GM23248 (cell line): ENCODE results near the gene SPTLC3. TPM values are rescaled to one million over a fixed set of nuclear protein-coding genes. Genes with fewer than 3 reads are reported as not detected.

Experiments
- DNase-seq: peaks from one replicate; pipeline ENCODE4 v3.0.0-alpha.2; 2015
- H2AFZ ChIP-seq: fragments of 200-600 bp; sonication (generic); 2 replicates; pipeline ENCODE4 v1.6.1; 2016; ENCODE audit warnings: antibody characterized with exemption
- H3F3A ChIP-seq: fragments of 200-600 bp; sonication (generic); 2 replicates; pipeline ENCODE4 v1.6.1; 2016; ENCODE audit warnings: mild to moderate bottlenecking, antibody characterized with exemption, mixed run types; ENCODE audit not compliant: insufficient read depth
- H3K27ac ChIP-seq: fragments of 200-600 bp; sonication (generic); 2 replicates; pipeline ENCODE4 v1.5.1; 2016; ENCODE audit warnings: mild to moderate bottlenecking
- H3K27me3 ChIP-seq: fragments of 200-600 bp; sonication (generic); replicated peaks from 2 replicates; pipeline ENCODE4 v1.6.1; 2016; ENCODE audit warnings: mild to moderate bottlenecking; ENCODE audit not compliant: insufficient read depth
- H3K36me3 ChIP-seq: fragments of 200-600 bp; sonication (generic); 2 replicates; pipeline ENCODE4 v1.6.1; 2016; ENCODE audit warnings: low read depth, mild to moderate bottlenecking
- H3K4me1 ChIP-seq: fragments of 200-600 bp; sonication (generic); 2 replicates; pipeline ENCODE4 v1.6.1; 2016; ENCODE audit warnings: mild to moderate bottlenecking; ENCODE audit not compliant: insufficient read depth
- H3K4me2 ChIP-seq: fragments of 200-600 bp; sonication (generic); one replicate; pipeline ENCODE4 v1.6.1; 2016; ENCODE audit warnings: mild to moderate bottlenecking; ENCODE audit not compliant: unreplicated experiment
- H3K4me3 ChIP-seq: fragments of 200-600 bp; sonication (generic); 2 replicates; pipeline ENCODE4 v1.5.1; 2016; ENCODE audit warnings: mild to moderate bottlenecking
- H3K79me2 ChIP-seq: fragments of 200-600 bp; sonication (generic); 2 replicates; pipeline ENCODE4 v1.6.1; 2016; ENCODE audit warnings: mild to moderate bottlenecking; ENCODE audit not compliant: insufficient read depth
- H3K9ac ChIP-seq: fragments of 200-600 bp; sonication (generic); 2 replicates; pipeline ENCODE4 v1.6.1; 2016; ENCODE audit warnings: mild to moderate bottlenecking
- H3K9me2 ChIP-seq: fragments of 200-600 bp; sonication (generic); 2 replicates; pipeline ENCODE4 v1.6.1; 2016; ENCODE audit warnings: mixed run types, mild to moderate bottlenecking, moderate library complexity; ENCODE audit not compliant: insufficient read depth
- H3K9me3 ChIP-seq: fragments of 200-600 bp; sonication (generic); one replicate; pipeline ENCODE4 v1.6.1; 2017; ENCODE audit warnings: low read depth
- H4K20me1 ChIP-seq: fragments of 200-600 bp; sonication (generic); 2 replicates; pipeline ENCODE4 v1.6.0; 2016; ENCODE audit not compliant: insufficient read depth
- EZH2 ChIP-seq: fragments of 200-600 bp; sonication (generic); IDR thresholded peaks from 2 replicates; pipeline ENCODE4 v1.6.1; 2018; ENCODE audit warnings: antibody characterized with exemption, mild to moderate bottlenecking; ENCODE audit not compliant: insufficient read depth, poor library complexity, severe bottlenecking
- EZH2phosphoT487 ChIP-seq: fragments of 200-600 bp; sonication (generic); IDR thresholded peaks from 2 replicates; pipeline ENCODE4 v1.6.1; 2018; ENCODE audit warnings: antibody characterized with exemption, moderate library complexity, mild to moderate bottlenecking, low read depth; ENCODE audit not compliant: insufficient read depth
- WGBS, 2 experiments: methylation state at CpG; one replicate each; pipeline ENCODE4 v1.1.6; 2015 to 2017; ENCODE audit warnings: low lambda C conversion rate in 2 of 2, low coverage in 1 of 2; ENCODE audit errors: missing lambda C conversion rate in 2 of 2; 5-methylcytosine and 5-hydroxymethylcytosine counted together
- in situ Hi-C: fragments of 300-500 bp; cut with MboI; formaldehyde crosslinking; loops from 2 replicates; pipeline ENCODE4 v1.15.0; 2020
- polyA plus RNA-seq: library from polyadenylated mRNA; unstranded; fragments of >200 nt; fragmentation: Nextera tagmentation; extraction: Ambion mirVana; gene quantifications from 2 replicates; pipeline ENCODE4 v1.2.1, GENCODE V29; 2016
- total RNA-seq: library from RNA; depleted of rRNA; stranded (reverse); fragments of >200 nt; shearing (Covaris generic); gene quantifications from 2 replicates; pipeline ENCODE4 v1.2.3, GENCODE V29; 2014

SPTLC3 gene
- total and polyA plus RNA-seq, 2 experiments from 2014 or later, result 1.4 to 5.5 TPM

- in situ Hi-C loops, result no loop called here
- Histone ChIP-seq H3K27me3 (peaks cover 12% of the 10 kb centered on the region), H2AFZ (no peak overlapping the region), H3K4me3 (no peak overlapping the region), H3K4me1 (no peaks in the 10 kb centered on the region), H3K36me3 (no peaks in the 10 kb centered on the region), H3K9me3 (no peaks in the 10 kb centered on the region), H3K9ac (no peak overlapping the region), H3K4me2 (no peak overlapping the region), H4K20me1 (no peaks in the 10 kb centered on the region), H3F3A (no peaks in the 10 kb centered on the region), H3K9me2 (no peaks in the 10 kb centered on the region), H3K79me2 (no peaks in the 10 kb centered on the region), H3K27ac (no peak overlapping the region)
- no peak for DNase-seq
- WGBS, 2 experiments, result 58 to 63% methylated on average over 2 of the region's 2 CpGs
- TF ChIP-seq EZH2 (no peak), EZH2phosphoT487 (no peak)
These were observed 190.5 kb downstream of the SPTLC3 start for GRCh38 chr20:13199279-13199678.

- peaks cover 19% of the 10 kb centered on the region for H3K27me3 ChIP-seq
- no peak for DNase-seq
- 71 to 74% methylated on average over 5 of the region's 5 CpGs for WGBS, 2 experiments
- H3K36me3 ChIP-seq, result no peaks in the 10 kb centered on the region
- no peaks in the 10 kb centered on the region for H4K20me1 ChIP-seq
- H3F3A ChIP-seq, result no peaks in the 10 kb centered on the region
- H3K79me2 ChIP-seq, result no peaks in the 10 kb centered on the region
- no peak overlapping the region for H3K4me2 ChIP-seq
- no peaks in the 10 kb centered on the region for H3K4me1 ChIP-seq
- TF ChIP-seq EZH2 (no peak), EZH2phosphoT487 (no peak)
- H3K27ac ChIP-seq, result no peak overlapping the region
- in situ Hi-C loops, result no loop called here
- no peak overlapping the region for H3K4me3 ChIP-seq
- no peaks in the 10 kb centered on the region for H3K9me2 ChIP-seq
- H2AFZ ChIP-seq, result no peak overlapping the region
- H3K9me3 ChIP-seq, result no peaks in the 10 kb centered on the region
- no peak overlapping the region for H3K9ac ChIP-seq
These were observed 192.2 kb downstream of the SPTLC3 start for GRCh38 chr20:13200767-13201500.

GRCh38 chr20:13202565-13202964 lies 193.8 kb downstream of the SPTLC3 start:
- H3K9ac ChIP-seq, result no peak overlapping the region
- H3K36me3 ChIP-seq, result no peaks in the 10 kb centered on the region
- no peak for DNase-seq
- in situ Hi-C loops, result no loop called here
- no peak overlapping the region for H3K27ac ChIP-seq
- no peaks in the 10 kb centered on the region for H3K9me3 ChIP-seq
- H3K27me3 ChIP-seq, result peaks cover 24% of the 10 kb centered on the region
- H3F3A ChIP-seq, result no peaks in the 10 kb centered on the region
- no peaks in the 10 kb centered on the region for H3K79me2 ChIP-seq
- no peaks in the 10 kb centered on the region for H3K9me2 ChIP-seq
- no peaks in the 10 kb centered on the region for H3K4me1 ChIP-seq
- no peak for TF ChIP-seq EZH2phosphoT487
- no peak for TF ChIP-seq EZH2
- no peaks in the 10 kb centered on the region for H4K20me1 ChIP-seq
- WGBS, 2 experiments, result 75 to 82% methylated on average over 6 of the region's 6 CpGs
- no peak overlapping the region for H2AFZ ChIP-seq
- H3K4me2 ChIP-seq, result no peak overlapping the region
- H3K4me3 ChIP-seq, result no peak overlapping the region

- no peaks in the 10 kb centered on the region for H3K36me3 ChIP-seq
- no peak overlapping the region for H3K4me2 ChIP-seq
- 46 to 50% methylated on average over 4 of the region's 4 CpGs for WGBS, 2 experiments
- peaks cover 13% of the 10 kb centered on the region for H3K27me3 ChIP-seq
- H3K9ac ChIP-seq, result no peak overlapping the region
- H3K9me3 ChIP-seq, result no peaks in the 10 kb centered on the region
- H3K79me2 ChIP-seq, result no peaks in the 10 kb centered on the region
- in situ Hi-C loops, result no loop called here
- H3K9me2 ChIP-seq, result no peaks in the 10 kb centered on the region
- DNase-seq, result no peak
- no peak overlapping the region for H2AFZ ChIP-seq
- no peak overlapping the region for H3K27ac ChIP-seq
- H3K4me3 ChIP-seq, result no peak overlapping the region
- H4K20me1 ChIP-seq, result no peaks in the 10 kb centered on the region
- no peaks in the 10 kb centered on the region for H3F3A ChIP-seq
- no peaks in the 10 kb centered on the region for H3K4me1 ChIP-seq
- no peak for TF ChIP-seq EZH2
- no peak for TF ChIP-seq EZH2phosphoT487
These were observed 196.7 kb downstream of the SPTLC3 start for GRCh38 chr20:13205425-13205824.
